HepG2 (cell line): ENCODE measurements around the gene PPFIA3. TPM values are rescaled to one million over a fixed set of nuclear protein-coding genes. Genes with fewer than 3 reads are reported as not detected.
"Not testable (repeated sequence)": the region's sequence is repeated elsewhere in the genome, so short reads cannot be mapped to it uniquely, and the experiment has no call there.

Experiments
- ATAC-seq: fragments of 200-7000 bp; cut with Tn5 transposase; 3 replicates; pipeline ENCODE4 v1.9.1; 2020; ENCODE audit warnings: mild to moderate bottlenecking, moderate library complexity
- BruUV-seq: library from RNA; stranded (reverse); fragments of 400-500 nt; replicated peaks from 2 replicates; lab custom pipeline; 2021; lab: Mats Ljungman, UMichigan
- CTCF ChIA-PET: fragments of 300-600 bp; formaldehyde crosslinking; extraction: SDS; loops from one replicate; lab custom pipeline; 2021; ENCODE audit warnings: low total read pairs, inconsistent platforms, low intra/inter-chr PET ratio; lab: Yijun Ruan, JAX
- POLR2A ChIA-PET: fragments of 350-600 bp; sonication (Branson Sonifier 250); formaldehyde crosslinking; loops from one replicate; lab custom pipeline; 2020; ENCODE audit warnings: antibody characterized with exemption, inconsistent platforms; lab: Yijun Ruan, JAX
- DNase-seq: peaks from one replicate; pipeline ENCODE4 v3.0.0-alpha.2; 2015; ENCODE audit warnings: low spot score
- FAIRE-seq: peaks from 3 replicates; lab custom pipeline; 2011; peaks lifted over from hg19 to GRCh38; lab: Jason Lieb, UNC
- H2AFZ ChIP-seq: one replicate; pipeline ENCODE4 v1.6.1; 2011; ENCODE audit warnings: low read length, inconsistent platforms
- H3K27ac ChIP-seq: fragments of 300-600 bp; 3 replicates; pipeline ENCODE4 v1.8.0; 2011; ENCODE audit warnings: mixed run types, mild to moderate bottlenecking, mixed read lengths, low read length, inconsistent platforms; ENCODE audit not compliant: insufficient read depth; ENCODE audit errors: extremely low read length
- H3K27me3 ChIP-seq, 2 experiments: fragments of 200-600 bp in 1 of 2; 2 replicates in 1 of 2; 3 replicates in 1 of 2; pipeline versions ENCODE4 v1.6.0 to v1.8.0; 2011; ENCODE audit warnings: low read length in 2 of 2, mild to moderate bottlenecking in 2 of 2, moderate library complexity in 2 of 2, inconsistent platforms in 1 of 2; ENCODE audit not compliant: insufficient read depth in 2 of 2, control insufficient read depth in 1 of 2
- H3K36me3 ChIP-seq, 2 experiments: fragments of 200-600 bp in 1 of 2; replicated peaks in 1 of 2; 2 replicates in 1 of 2; 3 replicates in 1 of 2; pipeline versions ENCODE4 v1.5.1 to v1.8.0; 2011; ENCODE audit warnings: low read length in 2 of 2, inconsistent platforms in 1 of 2; ENCODE audit not compliant: insufficient read depth in 2 of 2, control insufficient read depth in 1 of 2
- H3K4me1 ChIP-seq: 2 replicates; pipeline ENCODE4 v1.5.1; 2012; ENCODE audit warnings: low read length, inconsistent platforms; ENCODE audit not compliant: insufficient read depth
- H3K4me2 ChIP-seq: 2 replicates; pipeline ENCODE4 v1.6.0; 2011; ENCODE audit warnings: low read depth, low read length, inconsistent platforms
- H3K4me3 ChIP-seq, 3 experiments: fragments of 200-600 bp in 1 of 3; sonication (generic), shearing (Covaris generic) in 1 of 3; replicated peaks in 1 of 3; 2 replicates each; pipeline ENCODE4 v1.5.1; 2011 to 2016; ENCODE audit warnings: low read length in 3 of 3, inconsistent platforms in 2 of 3, low read depth in 2 of 3, mild to moderate bottlenecking in 2 of 3, control low read depth in 1 of 3, mixed read lengths in 1 of 3; ENCODE audit not compliant: insufficient read depth in 1 of 3
- H3K79me2 ChIP-seq: one replicate; pipeline ENCODE4 v1.6.1; 2011; ENCODE audit warnings: low read length, inconsistent platforms; ENCODE audit not compliant: insufficient read depth
- H3K9ac ChIP-seq: 2 replicates; pipeline ENCODE4 v1.6.0; 2011; ENCODE audit warnings: mild to moderate bottlenecking, low read depth, low read length, inconsistent platforms; ENCODE audit not compliant: insufficient read depth
- H3K9me3 ChIP-seq: 2 replicates; pipeline ENCODE4 v1.5.1; 2012; ENCODE audit warnings: mild to moderate bottlenecking, low read length
- H4K20me1 ChIP-seq: 2 replicates; pipeline ENCODE4 v1.6.0; 2011; ENCODE audit warnings: inconsistent platforms, mild to moderate bottlenecking, low read length, moderate library complexity; ENCODE audit not compliant: insufficient read depth
- GABPA ChIP-seq, 2 experiments: IDR thresholded peaks; 2 replicates each; pipeline ENCODE4 v1.6.1; 2011 to 2016; ENCODE audit warnings: low read depth in 2 of 2, low read length in 1 of 2, missing biosample characterization in 1 of 2, missing genetic modification characterization in 1 of 2
- HOXA9 ChIP-seq: sonication (generic); formaldehyde crosslinking; IDR thresholded peaks from 2 replicates; pipeline ENCODE4 v1.8.1; 2022; ENCODE audit warnings: missing genetic modification reagents, mild to moderate bottlenecking, moderate library complexity, borderline replicate concordance
- KDM1A ChIP-seq: IDR thresholded peaks from 2 replicates; pipeline ENCODE4 v1.6.1; 2016; ENCODE audit warnings: missing compliant biosample characterization
- MXI1 ChIP-seq: IDR thresholded peaks from 3 replicates; pipeline ENCODE4 v1.6.1; 2012; ENCODE audit warnings: low read depth, low read length, inconsistent platforms, borderline replicate concordance
- ZNF431 ChIP-seq: sonication (generic); formaldehyde crosslinking; IDR thresholded peaks from 2 replicates; pipeline ENCODE4 v1.9.0; 2022; ENCODE audit warnings: missing genetic modification reagents, low read depth, mild to moderate bottlenecking, borderline replicate concordance
- ZNF432 ChIP-seq: sonication (generic); formaldehyde crosslinking; IDR thresholded peaks from 2 replicates; pipeline ENCODE4 v1.5.0; 2020; ENCODE audit warnings: missing genetic modification reagents, mild to moderate bottlenecking, borderline replicate concordance
- ZNF782 ChIP-seq: sonication (generic); formaldehyde crosslinking; IDR thresholded peaks from 2 replicates; pipeline ENCODE4 v1.4.0; 2020; ENCODE audit warnings: missing genetic modification reagents, mild to moderate bottlenecking, borderline replicate concordance
- WGBS: methylation state at CpG from one replicate; pipeline ENCODE4 v1.1.6; 2017; ENCODE audit warnings: low lambda C conversion rate; 5-methylcytosine and 5-hydroxymethylcytosine counted together
- in situ Hi-C: cut with HindIII; loops from 2 replicates; pipeline ENCODE4 v1.10.0; 2017; ENCODE audit warnings: low pct_unique_long_range_greater_than_20kb; ENCODE audit not compliant: extremely low pct_ligation_motif_present
- intact Hi-C: fragments of 100-400 bp; cut with micrococcal nuclease; formaldehyde crosslinking; loops from one replicate; pipeline ENCODE4 v1.10.0; 2022; ENCODE audit not compliant: unreplicated experiment
- polyA plus RNA-seq, 8 experiments: library from polyadenylated mRNA; depleted of rRNA in 3 of 8; stranded (reverse) in 7 of 8; unstranded in 1 of 8; fragments of >200 nt; fragmentation: Illumina TruSeq in 4 of 8; extraction: Trizol in 4 of 8; gene quantifications; 2 replicates each; pipeline versions ENCODE4 v1.2.1 to v1.2.3, GENCODE V29; 2011 to 2016; ENCODE audit warnings: low read depth in 4 of 8, missing spikeins in 1 of 8, mixed read lengths in 1 of 8; ENCODE audit not compliant: insufficient read depth in 1 of 8
- total RNA-seq, 5 experiments: library from RNA; depleted of rRNA; stranded (reverse); fragments of >200 nt; fragmentation: Illumina TruSeq; extraction: Trizol; gene quantifications; 2 replicates each; pipeline ENCODE4 v1.2.3, GENCODE V29; 2016; ENCODE audit warnings: low read depth in 1 of 5
- TF ChIP-seq, protein P1 (sequence below): sonication (generic); formaldehyde crosslinking; IDR thresholded peaks from 2 replicates; pipeline ENCODE4 v1.4.0; 2020; ENCODE audit warnings: missing genetic modification reagents, mild to moderate bottlenecking, borderline replicate concordance
- TF ChIP-seq, protein P2 (sequence below): sonication (generic); formaldehyde crosslinking; IDR thresholded peaks from 2 replicates; pipeline ENCODE4 v1.5.0; 2020; ENCODE audit warnings: mild to moderate bottlenecking, missing genetic modification reagents, borderline replicate concordance

The PPFIA3 gene
- total and polyA plus RNA-seq, 2 of the 13 experiments (the other 11 are each of a cell fraction or from before 2014, with no cell fraction given), result 6.7 to 8.6 TPM

DNA sequence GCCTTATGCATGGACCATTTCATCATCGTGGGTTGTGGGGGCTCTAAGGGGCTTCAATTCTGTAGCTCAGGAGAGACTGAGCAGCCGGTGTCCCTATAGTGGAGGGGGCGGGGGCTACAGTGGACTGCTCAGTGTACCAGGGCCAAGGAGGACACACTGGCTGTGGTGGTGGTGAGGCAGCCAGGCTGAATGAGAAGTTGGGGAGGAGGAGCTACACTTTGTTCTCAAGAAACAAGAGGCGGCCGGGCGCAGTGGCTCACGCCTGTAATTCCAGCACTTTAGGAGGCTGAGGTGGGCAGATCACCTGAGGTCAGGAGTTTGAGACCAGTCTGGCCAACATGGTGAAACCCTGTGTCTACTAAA is 27.0 kb downstream of the PPFIA3 start:
- POLR2A ChIA-PET, H3K36me3 ChIP-seq, H3K4me2 ChIP-seq, DNase-seq, H2AFZ ChIP-seq, H3K79me2 ChIP-seq, BruUV-seq, H3K27me3 ChIP-seq, H3K9me3 ChIP-seq, ATAC-seq, H4K20me1 ChIP-seq, H3K27ac ChIP-seq, FAIRE-seq, in situ Hi-C loops, H3K9ac ChIP-seq, H3K4me3 ChIP-seq: not testable (repeated sequence)
- 65% methylated on average over 6 of the region's 7 CpGs for WGBS
- CTCF ChIA-PET, result interaction anchor here (1.2 kb wide), 1 partner anchor 48 kb away, joined by 11 read pairs; no protein-coding TSS in a partner anchor
- intact Hi-C loops, result loop anchor here (5.0 kb wide), 1 partner anchor 49 kb away; no protein-coding TSS in a partner anchor
- TF ChIP-seq, protein P1, sequence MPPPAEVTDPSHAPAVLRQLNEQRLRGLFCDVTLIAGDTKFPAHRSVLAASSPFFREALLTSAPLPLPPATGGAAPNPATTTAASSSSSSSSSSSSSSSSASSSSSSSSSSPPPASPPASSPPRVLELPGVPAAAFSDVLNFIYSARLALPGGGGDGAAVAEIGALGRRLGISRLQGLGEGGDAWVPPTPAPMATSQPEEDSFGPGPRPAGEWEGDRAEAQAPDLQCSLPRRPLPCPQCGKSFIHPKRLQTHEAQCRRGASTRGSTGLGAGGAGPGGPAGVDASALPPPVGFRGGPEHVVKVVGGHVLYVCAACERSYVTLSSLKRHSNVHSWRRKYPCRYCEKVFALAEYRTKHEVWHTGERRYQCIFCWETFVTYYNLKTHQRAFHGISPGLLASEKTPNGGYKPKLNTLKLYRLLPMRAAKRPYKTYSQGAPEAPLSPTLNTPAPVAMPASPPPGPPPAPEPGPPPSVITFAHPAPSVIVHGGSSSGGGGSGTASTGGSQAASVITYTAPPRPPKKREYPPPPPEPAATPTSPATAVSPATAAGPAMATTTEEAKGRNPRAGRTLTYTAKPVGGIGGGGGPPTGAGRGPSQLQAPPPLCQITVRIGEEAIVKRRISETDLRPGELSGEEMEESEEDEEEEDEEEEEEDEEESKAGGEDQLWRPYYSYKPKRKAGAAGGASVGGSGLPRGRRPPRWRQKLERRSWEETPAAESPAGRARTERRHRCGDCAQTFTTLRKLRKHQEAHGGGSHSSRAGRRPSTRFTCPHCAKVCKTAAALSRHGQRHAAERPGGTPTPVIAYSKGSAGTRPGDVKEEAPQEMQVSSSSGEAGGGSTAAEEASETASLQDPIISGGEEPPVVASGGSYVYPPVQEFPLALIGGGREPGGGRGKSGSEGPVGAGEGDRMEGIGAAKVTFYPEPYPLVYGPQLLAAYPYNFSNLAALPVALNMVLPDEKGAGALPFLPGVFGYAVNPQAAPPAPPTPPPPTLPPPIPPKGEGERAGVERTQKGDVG (CRISPR knock-in tag), result 0 out of 2 replicates have a peak, but pooled peaks have one; percentile 7
- H3K4me1 ChIP-seq, result peaks cover 47% of the 10 kb centered on the region

DNA sequence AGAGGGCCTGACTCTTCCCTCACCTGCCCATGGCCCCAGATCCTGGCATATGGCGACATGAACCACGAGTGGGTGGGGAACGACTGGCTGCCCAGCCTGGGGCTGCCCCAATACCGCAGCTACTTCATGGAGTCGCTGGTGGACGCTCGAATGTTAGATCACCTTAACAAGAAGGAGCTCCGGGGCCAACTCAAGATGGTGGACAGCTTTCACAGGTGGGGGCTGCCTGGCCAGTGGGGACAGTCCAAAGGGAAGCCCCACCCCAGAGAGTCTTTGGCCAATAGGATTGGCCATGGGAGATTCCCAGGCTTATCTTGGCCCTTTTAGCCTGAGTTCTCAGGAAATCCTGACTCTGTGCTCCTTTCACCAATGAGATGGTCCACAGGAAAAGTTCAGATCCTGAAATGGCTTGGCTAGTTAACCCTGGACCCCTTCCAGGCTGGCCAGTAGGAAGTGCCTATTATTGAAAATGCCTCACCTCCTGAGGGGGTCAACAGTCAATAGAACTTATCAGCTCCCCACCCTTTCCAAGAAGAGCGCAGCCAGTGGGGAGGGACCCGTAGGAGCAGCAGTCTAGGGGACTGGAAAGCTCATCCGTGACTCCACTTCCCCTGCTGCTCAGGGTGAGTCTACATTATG is 28.8 kb downstream of the PPFIA3 start:
- in situ Hi-C loops (no loop called here), intact Hi-C loops (loop anchor here (5.0 kb wide), 1 partner anchor 51 kb away; no protein-coding TSS in a partner anchor)
- H3K4me1 ChIP-seq, result peaks cover 54% of the 10 kb centered on the region
- no peaks in the 10 kb centered on the region for H3K36me3 ChIP-seq
- ChIA-PET POLR2A (interaction anchor here (1.3 to 3.2 kb wide), 5 partner anchors 20 to 341 kb away, joined by 3 to 21 read pairs (median 10); partner anchors contain the start of genes GYS1, LIN7B and RUVBL2), CTCF (no interaction called here)
- H3K4me2 ChIP-seq, result peak overlapping the region; percentile 94
- no peak for DNase-seq
- 89% methylated on average over 6 of the region's 11 CpGs for WGBS
- no peaks in the 10 kb centered on the region; a peak in 2 of 5 replicates for H3K27me3 ChIP-seq
- H4K20me1 ChIP-seq, result no peaks in the 10 kb centered on the region
- FAIRE-seq, result no peak
- no peaks in the 10 kb centered on the region for H3K79me2 ChIP-seq
- H3K9ac ChIP-seq, result no peak overlapping the region
- no TSS peak for BruUV-seq
- no peak for ATAC-seq
- no peak overlapping the region for H3K27ac ChIP-seq
- H3K4me3 ChIP-seq, result peak overlapping the region in 1 of 3 experiments; percentile 86; a peak in 1 of 6 replicates
- H2AFZ ChIP-seq, result no peak overlapping the region
- H3K9me3 ChIP-seq, result no peaks in the 10 kb centered on the region
- TF ChIP-seq GABPA (IDR thresholded peaks at IDR 0.05; ENCODE audit: low read depth, low read length) (no peak), GABPA (CRISPR knock-in tag; IDR thresholded peaks at IDR 0.05; ENCODE audit: low read depth) (no peak), MXI1 (no peak), ZNF782 (no peak), KDM1A (CRISPR knock-in tag) (no peak), ZNF432 (CRISPR knock-in tag) (no peak), ZNF431 (no peak), HOXA9 (CRISPR knock-in tag) (no peak)
- TF ChIP-seq, protein P2, sequence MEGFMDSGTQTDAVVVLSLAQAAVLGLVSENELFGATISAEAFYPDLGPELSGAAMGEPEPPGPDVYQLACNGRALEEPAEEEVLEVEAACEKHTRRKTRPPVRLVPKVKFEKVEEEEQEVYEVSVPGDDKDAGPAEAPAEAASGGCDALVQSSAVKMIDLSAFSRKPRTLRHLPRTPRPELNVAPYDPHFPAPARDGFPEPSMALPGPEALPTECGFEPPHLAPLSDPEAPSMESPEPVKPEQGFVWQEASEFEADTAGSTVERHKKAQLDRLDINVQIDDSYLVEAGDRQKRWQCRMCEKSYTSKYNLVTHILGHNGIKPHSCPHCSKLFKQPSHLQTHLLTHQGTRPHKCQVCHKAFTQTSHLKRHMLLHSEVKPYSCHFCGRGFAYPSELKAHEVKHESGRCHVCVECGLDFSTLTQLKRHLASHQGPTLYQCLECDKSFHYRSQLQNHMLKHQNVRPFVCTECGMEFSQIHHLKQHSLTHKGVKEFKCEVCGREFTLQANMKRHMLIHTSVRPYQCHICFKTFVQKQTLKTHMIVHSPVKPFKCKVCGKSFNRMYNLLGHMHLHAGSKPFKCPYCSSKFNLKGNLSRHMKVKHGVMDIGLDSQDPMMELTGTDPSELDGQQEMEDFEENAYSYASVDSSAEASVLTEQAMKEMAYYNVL (CRISPR knock-in tag), result no peak
